Measurements from ENCODE around the gene CDK19.

GRCh38 chr6:110769923-110770322, 45.3 kb downstream of the CDK19 start:
- TF ChIP-seq POLR2A (IDR thresholded peaks at IDR 0.05), result no peak
- TF ChIP-seq, protein P1, sequence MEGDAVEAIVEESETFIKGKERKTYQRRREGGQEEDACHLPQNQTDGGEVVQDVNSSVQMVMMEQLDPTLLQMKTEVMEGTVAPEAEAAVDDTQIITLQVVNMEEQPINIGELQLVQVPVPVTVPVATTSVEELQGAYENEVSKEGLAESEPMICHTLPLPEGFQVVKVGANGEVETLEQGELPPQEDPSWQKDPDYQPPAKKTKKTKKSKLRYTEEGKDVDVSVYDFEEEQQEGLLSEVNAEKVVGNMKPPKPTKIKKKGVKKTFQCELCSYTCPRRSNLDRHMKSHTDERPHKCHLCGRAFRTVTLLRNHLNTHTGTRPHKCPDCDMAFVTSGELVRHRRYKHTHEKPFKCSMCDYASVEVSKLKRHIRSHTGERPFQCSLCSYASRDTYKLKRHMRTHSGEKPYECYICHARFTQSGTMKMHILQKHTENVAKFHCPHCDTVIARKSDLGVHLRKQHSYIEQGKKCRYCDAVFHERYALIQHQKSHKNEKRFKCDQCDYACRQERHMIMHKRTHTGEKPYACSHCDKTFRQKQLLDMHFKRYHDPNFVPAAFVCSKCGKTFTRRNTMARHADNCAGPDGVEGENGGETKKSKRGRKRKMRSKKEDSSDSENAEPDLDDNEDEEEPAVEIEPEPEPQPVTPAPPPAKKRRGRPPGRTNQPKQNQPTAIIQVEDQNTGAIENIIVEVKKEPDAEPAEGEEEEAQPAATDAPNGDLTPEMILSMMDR (IDR thresholded peaks at IDR 0.05), result no peak

Data from right lobe of liver (tissue), 4 donors.